Astrocyte (in vitro differentiated cells and primary cell): ENCODE results near the gene MYLK3. TPM values are rescaled to one million over a fixed set of nuclear protein-coding genes. Genes with fewer than 3 reads are reported as not detected.

Experiments
- DNase-seq: peaks from one replicate; pipeline ENCODE4 v3.0.0-alpha.2; 2010; ENCODE audit warnings: low read depth
- FAIRE-seq: peaks from 2 replicates; lab custom pipeline; 2011; peaks lifted over from hg19 to GRCh38; lab: Jason Lieb, UNC
- H2AFZ ChIP-seq: 2 replicates; pipeline ENCODE4 v1.6.0; 2012; ENCODE audit warnings: low read depth, low read length, inconsistent platforms
- H3K27ac ChIP-seq: 2 replicates; pipeline ENCODE4 v1.5.1; 2011; ENCODE audit warnings: low read depth, low read length, inconsistent platforms
- H3K27me3 ChIP-seq: 2 replicates; pipeline ENCODE4 v1.6.0; 2011; ENCODE audit warnings: low read length, inconsistent platforms; ENCODE audit not compliant: insufficient read depth
- H3K36me3 ChIP-seq: 2 replicates; pipeline ENCODE4 v1.5.1; 2011; ENCODE audit warnings: low read length, inconsistent platforms; ENCODE audit not compliant: insufficient read depth
- H3K4me1 ChIP-seq: 2 replicates; pipeline ENCODE4 v1.5.1; 2011; ENCODE audit warnings: low read length, inconsistent platforms; ENCODE audit not compliant: insufficient read depth
- H3K4me2 ChIP-seq: 2 replicates; pipeline ENCODE4 v1.6.0; 2012; ENCODE audit warnings: low read length, inconsistent platforms
- H3K4me3 ChIP-seq: 2 replicates; pipeline ENCODE4 v1.5.1; 2011; ENCODE audit warnings: low read depth, mild to moderate bottlenecking, low read length, inconsistent platforms; ENCODE audit not compliant: insufficient read depth
- H3K79me2 ChIP-seq: 2 replicates; pipeline ENCODE4 v1.6.0; 2012; ENCODE audit warnings: mild to moderate bottlenecking, low read length, inconsistent platforms; ENCODE audit not compliant: insufficient read depth
- H3K9ac ChIP-seq: 2 replicates; pipeline ENCODE4 v1.6.0; 2012; ENCODE audit warnings: mild to moderate bottlenecking, low read length, inconsistent platforms
- H3K9me3 ChIP-seq: 2 replicates; pipeline ENCODE4 v1.5.1; 2012; ENCODE audit warnings: low read depth, mild to moderate bottlenecking, low read length, inconsistent platforms; ENCODE audit not compliant: insufficient read depth
- H4K20me1 ChIP-seq: 2 replicates; pipeline ENCODE4 v1.6.0; 2012; ENCODE audit warnings: low read length, inconsistent platforms; ENCODE audit not compliant: insufficient read depth
- H3K27ac Mint-ChIP-seq: one replicate; pipeline ENCODE4 v1.8.0; 2021; ENCODE audit warnings: mild to moderate bottlenecking, mixed read lengths; ENCODE audit not compliant: unreplicated experiment
- H3K27me3 Mint-ChIP-seq: one replicate; pipeline ENCODE4 v1.8.0; 2021; ENCODE audit warnings: low read depth, mixed read lengths; ENCODE audit not compliant: unreplicated experiment
- H3K36me3 Mint-ChIP-seq: one replicate; pipeline ENCODE4 v1.8.0; 2021; ENCODE audit warnings: low read depth, mixed read lengths; ENCODE audit not compliant: unreplicated experiment
- H3K4me1 Mint-ChIP-seq: one replicate; pipeline ENCODE4 v1.8.0; 2021; ENCODE audit warnings: low read depth, mixed read lengths; ENCODE audit not compliant: unreplicated experiment
- H3K4me3 Mint-ChIP-seq: one replicate; pipeline ENCODE4 v1.8.0; 2021; ENCODE audit warnings: mild to moderate bottlenecking, moderate library complexity, mixed read lengths; ENCODE audit not compliant: unreplicated experiment
- H3K9me3 Mint-ChIP-seq: one replicate; pipeline ENCODE4 v1.8.0; 2021; ENCODE audit warnings: mild to moderate bottlenecking, mixed read lengths; ENCODE audit not compliant: unreplicated experiment
- CTCF ChIP-seq: IDR thresholded peaks from 2 replicates; pipeline ENCODE4 v1.5.1; 2011; ENCODE audit warnings: low read depth, mild to moderate bottlenecking, inconsistent platforms, low read length, moderate library complexity; ENCODE audit not compliant: insufficient read depth
- EZH2 ChIP-seq: IDR thresholded peaks from 2 replicates; pipeline ENCODE4 v1.6.1; 2012; ENCODE audit warnings: mild to moderate bottlenecking, low read length, inconsistent platforms; ENCODE audit not compliant: insufficient read depth
- total RNA-seq: library from RNA; stranded (reverse); gene quantifications from 2 replicates; pipeline ENCODE4 v1.2.1, GENCODE V29; 2021

Gene MYLK3
- total RNA-seq, 1 donor from 2014 or later, result 1.3 TPM

GRCh38 chr16:46737621-46738214, 10.4 kb downstream of the MYLK3 start:
- TF ChIP-seq CTCF (no peak), EZH2 (no peak)
- no peak for DNase-seq
- H3K4me2 ChIP-seq, result no peak overlapping the region
- H2AFZ ChIP-seq, result no peak overlapping the region
- H3K9ac ChIP-seq, result no peak overlapping the region
- no peak overlapping the region for H3K4me3 ChIP-seq
- no peaks in the 10 kb centered on the region for H4K20me1 ChIP-seq
- no peaks in the 10 kb centered on the region for H3K36me3 ChIP-seq
- no peaks in the 10 kb centered on the region for H3K9me3 Mint-ChIP-seq
- no peaks in the 10 kb centered on the region for H3K9me3 ChIP-seq
- H3K4me3 Mint-ChIP-seq, result no peak overlapping the region
- H3K4me1 Mint-ChIP-seq, result peaks cover 2% of the 10 kb centered on the region
- H3K79me2 ChIP-seq, result no peaks in the 10 kb centered on the region
- FAIRE-seq, result no peak
- no peak overlapping the region for H3K27ac ChIP-seq
- H3K27ac Mint-ChIP-seq, result no peak overlapping the region
- H3K36me3 Mint-ChIP-seq, result no peaks in the 10 kb centered on the region
- H3K27me3 Mint-ChIP-seq, result peaks cover 14% of the 10 kb centered on the region
- H3K27me3 ChIP-seq, result no peaks in the 10 kb centered on the region
- no peaks in the 10 kb centered on the region for H3K4me1 ChIP-seq

- Histone ChIP-seq H3K27me3 (no peaks in the 10 kb centered on the region), H3K4me3 (no peak overlapping the region), H2AFZ (no peak overlapping the region), H3K36me3 (no peaks in the 10 kb centered on the region), H3K79me2 (no peaks in the 10 kb centered on the region), H3K9ac (no peak overlapping the region), H3K27ac (no peak overlapping the region), H3K4me1 (no peaks in the 10 kb centered on the region), H3K4me2 (no peak overlapping the region), H4K20me1 (no peaks in the 10 kb centered on the region), H3K9me3 (no peaks in the 10 kb centered on the region)
- TF ChIP-seq EZH2 (no peak), CTCF (no peak)
- H3K4me3 Mint-ChIP-seq, result no peak overlapping the region
- H3K4me1 Mint-ChIP-seq, result peaks cover 2% of the 10 kb centered on the region
- no peaks in the 10 kb centered on the region for H3K9me3 Mint-ChIP-seq
- H3K27ac Mint-ChIP-seq, result no peak overlapping the region
- no peak for FAIRE-seq
- DNase-seq, result no peak
- H3K36me3 Mint-ChIP-seq, result no peaks in the 10 kb centered on the region
- H3K27me3 Mint-ChIP-seq, result peaks cover 15% of the 10 kb centered on the region
Measured at GRCh38 chr16:46736695-46737094, 11.4 kb downstream of the MYLK3 start.

GRCh38 chr16:46733319-46733830, 14.8 kb downstream of the MYLK3 start:
- FAIRE-seq (no peak), DNase-seq (no peak)
- Mint-ChIP-seq H3K4me3 (no peak overlapping the region), H3K9me3 (no peaks in the 10 kb centered on the region), H3K4me1 (peaks cover 2% of the 10 kb centered on the region), H3K36me3 (peaks cover 2% of the 10 kb centered on the region), H3K27me3 (peaks cover 17% of the 10 kb centered on the region), H3K27ac (no peak overlapping the region)
- Histone ChIP-seq H3K36me3 (no peaks in the 10 kb centered on the region), H3K79me2 (no peaks in the 10 kb centered on the region), H3K4me3 (no peak overlapping the region), H2AFZ (no peak overlapping the region), H3K27me3 (no peaks in the 10 kb centered on the region), H3K27ac (no peak overlapping the region), H3K9me3 (no peaks in the 10 kb centered on the region), H3K9ac (no peak overlapping the region), H3K4me1 (no peaks in the 10 kb centered on the region), H3K4me2 (no peak overlapping the region), H4K20me1 (no peaks in the 10 kb centered on the region)
- no peak for TF ChIP-seq EZH2
- TF ChIP-seq CTCF, result no peak
